Natural killer cell treated with Interleukin-12 subunit alpha and Interleukin-12 subunit beta and Interleukin-15 and Interleukin-18, amount 100 ng/mL, for 72 hours (primary cell): ENCODE data around the gene UPF1. TPM values are rescaled to one million over a fixed set of nuclear protein-coding genes. Genes with fewer than 3 reads are reported as not detected.

Experiments used
- ATAC-seq, 2 donors: fragments of 150-1000 bp; cut with Tn5 transposase in 1 of 2; sonication (Bioruptor Pico), chemical (Tn5 transposase) in 1 of 2; 2 replicates each; pipeline ENCODE4 v1.10.0; 2021
- DNase-seq: peaks from one replicate; pipeline ENCODE4 v3.0.0; 2022; ENCODE audit warnings: low spot score
- H3K27ac Mint-ChIP-seq, 2 donors: 1 replicate in 1 of 2; 2 replicates in 1 of 2; pipeline ENCODE4 v1.8.0; 2022; ENCODE audit warnings: mixed read lengths in 2 of 2, mild to moderate bottlenecking in 1 of 2, moderate library complexity in 1 of 2
- H3K27me3 Mint-ChIP-seq, 2 donors: 1 replicate in 1 of 2; 2 replicates in 1 of 2; pipeline ENCODE4 v1.8.0; 2022; ENCODE audit warnings: mixed read lengths in 2 of 2
- H3K36me3 Mint-ChIP-seq: one replicate; pipeline ENCODE4 v1.8.0; 2022; ENCODE audit warnings: mixed read lengths
- H3K4me1 Mint-ChIP-seq, 2 donors: 1 replicate in 1 of 2; 2 replicates in 1 of 2; pipeline ENCODE4 v1.8.0; 2022; ENCODE audit warnings: low read depth in 2 of 2, mixed read lengths in 2 of 2, mild to moderate bottlenecking in 1 of 2
- H3K4me3 Mint-ChIP-seq: one replicate; pipeline ENCODE4 v1.8.0; 2022; ENCODE audit warnings: mixed read lengths
- H3K9me3 Mint-ChIP-seq: 2 replicates; pipeline ENCODE4 v1.8.0; 2022; ENCODE audit warnings: mixed read lengths
- total RNA-seq, 2 donors: library from RNA; stranded (reverse); gene quantifications; one replicate each; pipeline ENCODE4 v1.2.3, GENCODE V29; 2022

UPF1 gene
- total RNA-seq, 2 donors from 2014 or later, result 104 to 150 TPM

GRCh38 chr19:18861235-18861634, 29.5 kb downstream of the UPF1 start:
- Mint-ChIP-seq H3K4me1 (peaks cover 0 to 8% of the 10 kb centered on the region in 2 donors), H3K9me3 (no peaks in the 10 kb centered on the region), H3K36me3 (no peaks in the 10 kb centered on the region), H3K27me3 (no peaks in the 10 kb centered on the region), H3K4me3 (no peak overlapping the region), H3K27ac (peak overlapping the region; percentile 50 to 62)
- DNase-seq (no peak), ATAC-seq (peak; percentile 67 to 72)

GRCh38 chr19:18861917-18862316, 30.2 kb downstream of the UPF1 start:
- no peak for ATAC-seq
- no peak overlapping the region for H3K27ac Mint-ChIP-seq
- peaks cover 0 to 8% of the 10 kb centered on the region in 2 donors for H3K4me1 Mint-ChIP-seq
- H3K4me3 Mint-ChIP-seq, result no peak overlapping the region
- H3K36me3 Mint-ChIP-seq, result no peaks in the 10 kb centered on the region
- no peak for DNase-seq
- H3K9me3 Mint-ChIP-seq, result no peaks in the 10 kb centered on the region
- H3K27me3 Mint-ChIP-seq, result no peaks in the 10 kb centered on the region

GRCh38 chr19:18862976-18863842, 31.4 kb downstream of the UPF1 start:
- H3K4me1 Mint-ChIP-seq, result peaks cover 0 to 8% of the 10 kb centered on the region in 2 donors
- no peaks in the 10 kb centered on the region for H3K27me3 Mint-ChIP-seq
- no peak for DNase-seq
- no peaks in the 10 kb centered on the region for H3K36me3 Mint-ChIP-seq
- no peak for ATAC-seq
- H3K27ac Mint-ChIP-seq, result no peak overlapping the region
- no peaks in the 10 kb centered on the region for H3K9me3 Mint-ChIP-seq
- H3K4me3 Mint-ChIP-seq, result no peak overlapping the region

- Mint-ChIP-seq H3K27me3 (no peaks in the 10 kb centered on the region), H3K27ac (no peak overlapping the region), H3K9me3 (no peaks in the 10 kb centered on the region), H3K4me1 (peaks cover 0 to 8% of the 10 kb centered on the region in 2 donors), H3K36me3 (no peaks in the 10 kb centered on the region), H3K4me3 (no peak overlapping the region)
- ATAC-seq (no peak), DNase-seq (no peak)
Measured at GRCh38 chr19:18863843-18864362, 32.1 kb downstream of the UPF1 start.

GRCh38 chr19:18865106-18865972, 33.6 kb downstream of the UPF1 start:
- no peaks in the 10 kb centered on the region for H3K27me3 Mint-ChIP-seq
- no peak overlapping the region for H3K4me3 Mint-ChIP-seq
- H3K36me3 Mint-ChIP-seq, result no peaks in the 10 kb centered on the region
- peaks cover 0 to 8% of the 10 kb centered on the region in 2 donors for H3K4me1 Mint-ChIP-seq
- no peaks in the 10 kb centered on the region for H3K9me3 Mint-ChIP-seq
- ATAC-seq (no peak), DNase-seq (no peak)
- no peak overlapping the region for H3K27ac Mint-ChIP-seq

- Mint-ChIP-seq H3K27ac (no peak overlapping the region), H3K36me3 (no peaks in the 10 kb centered on the region)
Measured at GRCh38 chr19:18865973-18866799, 34.4 kb downstream of the UPF1 start.

GRCh38 chr19:18866800-18867123, 35.0 kb downstream of the UPF1 start:
- ATAC-seq (no peak), DNase-seq (no peak)
- Mint-ChIP-seq H3K4me3 (no peak overlapping the region), H3K9me3 (no peaks in the 10 kb centered on the region), H3K27me3 (peaks cover 0 to 6% of the 10 kb centered on the region in 2 donors), H3K4me1 (peaks cover 5 to 7% of the 10 kb centered on the region in 2 donors), H3K27ac (no peak overlapping the region), H3K36me3 (no peaks in the 10 kb centered on the region)

More at GRCh38 chr19:18865973-18866799, 34.4 kb downstream of the UPF1 start:
- Mint-ChIP-seq H3K27me3 (peaks cover 0 to 3% of the 10 kb centered on the region in 2 donors), H3K4me3 (no peak overlapping the region), H3K4me1 (peaks cover 5 to 9% of the 10 kb centered on the region in 2 donors), H3K9me3 (no peaks in the 10 kb centered on the region)
- DNase-seq (no peak), ATAC-seq (peak; percentile 76 to 86)

GRCh38 chr19:18867199-18867598, 35.4 kb downstream of the UPF1 start:
- no peaks in the 10 kb centered on the region for H3K36me3 Mint-ChIP-seq

GRCh38 chr19:18867751-18868150, 36.0 kb downstream of the UPF1 start:
- Mint-ChIP-seq H3K4me1 (peaks cover 5 to 8% of the 10 kb centered on the region in 2 donors), H3K9me3 (no peaks in the 10 kb centered on the region), H3K27ac (no peak overlapping the region), H3K4me3 (no peak overlapping the region), H3K27me3 (peaks cover 0 to 7% of the 10 kb centered on the region in 2 donors), H3K36me3 (no peaks in the 10 kb centered on the region)
- DNase-seq (no peak), ATAC-seq (no peak)

More at GRCh38 chr19:18867199-18867598, 35.4 kb downstream of the UPF1 start:
- Mint-ChIP-seq H3K4me1 (peaks cover 5 to 8% of the 10 kb centered on the region in 2 donors), H3K27ac (no peak overlapping the region), H3K27me3 (peaks cover 0 to 7% of the 10 kb centered on the region in 2 donors), H3K4me3 (no peak overlapping the region), H3K9me3 (no peaks in the 10 kb centered on the region)
- no peak for ATAC-seq
- no peak for DNase-seq

- DNase-seq (no peak), ATAC-seq (no peak)
- no peaks in the 10 kb centered on the region for H3K36me3 Mint-ChIP-seq
- H3K27me3 Mint-ChIP-seq, result peaks cover 0 to 10% of the 10 kb centered on the region in 2 donors
- no peaks in the 10 kb centered on the region for H3K9me3 Mint-ChIP-seq
- H3K4me3 Mint-ChIP-seq, result no peak overlapping the region
- H3K4me1 Mint-ChIP-seq, result peaks cover 5 to 8% of the 10 kb centered on the region in 2 donors
- H3K27ac Mint-ChIP-seq, result no peak overlapping the region
Measured at GRCh38 chr19:18868380-18869022, 36.7 kb downstream of the UPF1 start.

- no peak for ATAC-seq
- no peaks in the 10 kb centered on the region for H3K36me3 Mint-ChIP-seq
- H3K9me3 Mint-ChIP-seq, result no peaks in the 10 kb centered on the region
- peaks cover 5 to 8% of the 10 kb centered on the region in 2 donors for H3K4me1 Mint-ChIP-seq
- DNase-seq, result no peak
- H3K4me3 Mint-ChIP-seq, result no peak overlapping the region
- H3K27me3 Mint-ChIP-seq, result peaks cover 0 to 10% of the 10 kb centered on the region in 2 donors
- no peak overlapping the region for H3K27ac Mint-ChIP-seq
Measured at GRCh38 chr19:18869023-18869618, 37.4 kb downstream of the UPF1 start.

GRCh38 chr19:18869781-18870530, 38.2 kb downstream of the UPF1 start:
- Mint-ChIP-seq H3K4me3 (no peak overlapping the region), H3K9me3 (no peaks in the 10 kb centered on the region), H3K4me1 (peaks cover 5 to 8% of the 10 kb centered on the region in 2 donors), H3K36me3 (no peaks in the 10 kb centered on the region), H3K27ac (no peak overlapping the region), H3K27me3 (peaks cover 0 to 10% of the 10 kb centered on the region in 2 donors)
- no peak for DNase-seq
- ATAC-seq, result peak in 1 of 2 donors; percentile 13
